A673 (cell line): Measurements from ENCODE around the gene FRRS1L. TPM values are rescaled to one million over a fixed set of nuclear protein-coding genes. Genes with fewer than 3 reads are reported as not detected.

Experiments used
- BruUV-seq: library from RNA; stranded (reverse); fragments of 400-500 nt; replicated peaks from 2 replicates; lab custom pipeline; 2021; lab: Mats Ljungman, UMichigan
- CTCF ChIA-PET: fragments of 300-600 bp; sonication (Branson Sonifier 250); formaldehyde crosslinking; loops from one replicate; lab custom pipeline; 2022; ENCODE audit warnings: antibody characterized with exemption; lab: Charles Lee
- POLR2A ChIA-PET: fragments of 300-600 bp; sonication (Branson Sonifier 250); formaldehyde crosslinking; loops from one replicate; lab custom pipeline; 2022; ENCODE audit warnings: antibody characterized with exemption; ENCODE audit not compliant: low non-redundant PET; lab: Charles Lee
- DNase-seq: peaks from one replicate; pipeline ENCODE4 v3.0.0-alpha.2; 2015; ENCODE audit warnings: low spot score
- H3K27ac ChIP-seq: fragments of 200-600 bp; sonication (generic); 2 replicates; pipeline ENCODE4 v1.5.1; 2016; ENCODE audit warnings: mixed run types, low read depth, mild to moderate bottlenecking, mixed read lengths, antibody characterized with exemption, low read length; ENCODE audit not compliant: poor library complexity, severe bottlenecking
- H3K27me3 ChIP-seq: fragments of 200-600 bp; sonication (generic); replicated peaks from 2 replicates; pipeline ENCODE4 v1.6.1; 2017; ENCODE audit warnings: mixed run types, low read depth, mild to moderate bottlenecking, mixed read lengths, antibody characterized with exemption, low read length; ENCODE audit not compliant: insufficient read depth, poor library complexity
- H3K36me3 ChIP-seq: fragments of 200-600 bp; sonication (generic); 2 replicates; pipeline ENCODE4 v1.6.1; 2016; ENCODE audit warnings: mixed run types, mild to moderate bottlenecking, mixed read lengths, antibody characterized with exemption, low read length; ENCODE audit not compliant: insufficient read depth, poor library complexity, severe bottlenecking
- H3K4me1 ChIP-seq: fragments of 200-600 bp; sonication (generic); 2 replicates; pipeline ENCODE4 v1.6.1; 2017; ENCODE audit warnings: mixed run types, mild to moderate bottlenecking, mixed read lengths, antibody characterized with exemption, low read length; ENCODE audit not compliant: insufficient read depth, poor library complexity, severe bottlenecking
- H3K4me3 ChIP-seq: fragments of 200-600 bp; sonication (generic); 2 replicates; pipeline ENCODE4 v1.5.1; 2016; ENCODE audit warnings: low read depth, mixed run types, mild to moderate bottlenecking, mixed read lengths, low read length; ENCODE audit not compliant: poor library complexity, severe bottlenecking
- H3K9me3 ChIP-seq: fragments of 200-600 bp; sonication (generic); 2 replicates; pipeline ENCODE4 v1.6.1; 2016; ENCODE audit warnings: mixed run types, low read depth, mild to moderate bottlenecking, mixed read lengths, antibody characterized with exemption, low read length; ENCODE audit not compliant: poor library complexity, severe bottlenecking
- EZH2 ChIP-seq: fragments of 200-600 bp; sonication (generic); IDR thresholded peaks from 2 replicates; pipeline ENCODE4 v1.6.1; 2017; ENCODE audit warnings: borderline replicate concordance, low read depth, mild to moderate bottlenecking, mixed read lengths, antibody characterized with exemption, low read length; ENCODE audit not compliant: poor library complexity, severe bottlenecking
- intact Hi-C: fragments of 100-400 bp; cut with micrococcal nuclease; formaldehyde crosslinking; loops from one replicate; pipeline ENCODE4 v1.10.0; 2022; ENCODE audit not compliant: unreplicated experiment
- total RNA-seq: library from RNA; stranded (reverse); gene quantifications from 2 replicates; pipeline ENCODE4 v1.2.3, GENCODE V29; 2021
- TF ChIP-seq, protein P1 (sequence below): fragments of 300-800, 200-600 bp; sonication (generic); conservative IDR thresholded peaks from 2 replicates; pipeline ENCODE4 v1.5.1; 2017; ENCODE audit warnings: low read depth, mild to moderate bottlenecking, antibody characterized with exemption, low read length, moderate library complexity, mixed read lengths

FRRS1L gene
- total RNA-seq, 1 experiment from 2014 or later = 0.41 TPM

DNA sequence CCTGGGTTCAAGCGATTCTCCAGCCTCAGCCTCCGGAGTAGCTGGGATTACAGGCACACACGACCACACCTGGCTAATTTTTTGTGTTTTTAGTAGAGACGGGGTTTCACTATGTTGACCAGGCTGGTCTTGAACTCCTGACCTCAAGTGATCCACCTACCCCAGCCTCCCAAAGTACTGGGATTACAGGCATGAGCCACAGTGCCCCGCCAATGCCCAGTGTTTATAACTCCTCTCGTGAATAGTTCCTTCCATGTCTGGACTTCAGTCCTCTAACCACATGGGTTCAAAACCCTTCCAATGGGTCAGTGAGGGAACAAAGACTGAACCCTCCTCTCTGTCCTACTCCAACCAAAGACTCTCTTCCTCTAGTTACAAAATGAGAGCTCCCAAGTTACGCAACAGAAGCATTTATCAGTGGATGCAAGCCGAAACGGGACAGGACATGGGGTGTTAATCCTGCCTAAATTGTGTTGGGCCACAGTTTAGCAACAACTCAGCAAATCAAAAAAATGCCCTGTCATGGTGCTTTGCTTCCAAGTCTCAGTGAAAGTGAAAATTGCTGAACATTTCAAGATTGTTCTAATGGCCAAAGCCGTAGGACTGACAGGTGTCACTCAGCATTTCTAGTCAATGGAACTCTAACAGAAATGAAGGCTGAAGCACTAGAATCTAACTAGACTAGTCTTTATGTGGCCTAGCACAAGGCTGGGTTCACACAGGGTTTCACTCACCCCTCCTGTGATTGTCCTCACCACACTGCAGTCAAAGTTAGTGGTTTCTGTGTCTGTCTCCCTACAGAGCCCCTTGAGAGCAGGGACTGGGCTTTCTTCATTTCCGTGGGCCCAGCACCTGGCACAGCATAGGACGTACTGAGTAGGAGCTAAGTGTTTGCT is 44.1 kb downstream of the FRRS1L start:
- no peak overlapping the region for H3K27ac ChIP-seq
- H3K36me3 ChIP-seq = no peaks in the 10 kb centered on the region
- no peaks in the 10 kb centered on the region for H3K27me3 ChIP-seq
- intact Hi-C loops = no loop called here
- peaks cover 5% of the 10 kb centered on the region for H3K4me1 ChIP-seq
- H3K9me3 ChIP-seq = no peaks in the 10 kb centered on the region
- DNase-seq = no peak
- POLR2A ChIA-PET = no interaction called here
- no peak for TF ChIP-seq EZH2
- TF ChIP-seq, protein P1, sequence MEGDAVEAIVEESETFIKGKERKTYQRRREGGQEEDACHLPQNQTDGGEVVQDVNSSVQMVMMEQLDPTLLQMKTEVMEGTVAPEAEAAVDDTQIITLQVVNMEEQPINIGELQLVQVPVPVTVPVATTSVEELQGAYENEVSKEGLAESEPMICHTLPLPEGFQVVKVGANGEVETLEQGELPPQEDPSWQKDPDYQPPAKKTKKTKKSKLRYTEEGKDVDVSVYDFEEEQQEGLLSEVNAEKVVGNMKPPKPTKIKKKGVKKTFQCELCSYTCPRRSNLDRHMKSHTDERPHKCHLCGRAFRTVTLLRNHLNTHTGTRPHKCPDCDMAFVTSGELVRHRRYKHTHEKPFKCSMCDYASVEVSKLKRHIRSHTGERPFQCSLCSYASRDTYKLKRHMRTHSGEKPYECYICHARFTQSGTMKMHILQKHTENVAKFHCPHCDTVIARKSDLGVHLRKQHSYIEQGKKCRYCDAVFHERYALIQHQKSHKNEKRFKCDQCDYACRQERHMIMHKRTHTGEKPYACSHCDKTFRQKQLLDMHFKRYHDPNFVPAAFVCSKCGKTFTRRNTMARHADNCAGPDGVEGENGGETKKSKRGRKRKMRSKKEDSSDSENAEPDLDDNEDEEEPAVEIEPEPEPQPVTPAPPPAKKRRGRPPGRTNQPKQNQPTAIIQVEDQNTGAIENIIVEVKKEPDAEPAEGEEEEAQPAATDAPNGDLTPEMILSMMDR = no peak
- BruUV-seq = no TSS peak
- CTCF ChIA-PET = no interaction called here
- no peak overlapping the region for H3K4me3 ChIP-seq

DNA sequence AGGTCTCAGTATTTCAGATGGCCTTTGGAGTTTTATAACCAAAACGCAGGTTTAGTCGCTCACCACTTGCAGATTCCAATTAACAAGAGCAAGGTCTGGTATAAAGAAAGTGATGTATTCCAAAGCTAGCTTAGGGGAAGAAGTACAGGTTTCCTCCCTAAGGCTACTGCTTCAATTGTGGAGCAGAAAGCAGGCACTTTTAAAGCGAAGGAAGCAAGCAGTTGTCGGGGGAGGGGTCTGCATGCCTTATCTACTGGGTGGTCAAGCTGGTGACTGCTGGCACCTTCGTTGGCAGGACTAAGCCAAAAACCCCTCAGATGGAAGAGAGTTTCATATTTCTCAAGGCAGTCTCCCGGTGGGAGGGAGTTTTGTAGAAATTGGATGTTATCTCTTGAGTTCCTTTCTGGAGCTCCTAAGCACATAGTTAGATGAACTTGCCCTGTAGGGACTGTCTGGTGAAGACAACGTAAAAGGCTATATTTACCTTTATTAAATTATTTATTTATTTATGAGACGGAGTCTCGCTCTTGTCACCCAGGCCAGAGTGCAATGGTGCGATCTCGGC is 45.7 kb downstream of the FRRS1L start:
- BruUV-seq = no TSS peak
- ChIA-PET CTCF (no interaction called here), POLR2A (no interaction called here)
- intact Hi-C loops = no loop called here
- no peaks in the 10 kb centered on the region for H3K9me3 ChIP-seq
- H3K36me3 ChIP-seq = peaks cover under 1% of the 10 kb centered on the region
- no peaks in the 10 kb centered on the region for H3K27me3 ChIP-seq
- H3K27ac ChIP-seq = no peak overlapping the region
- no peak overlapping the region for H3K4me3 ChIP-seq
- TF ChIP-seq, protein P1 = no peak
- no peak for DNase-seq
- H3K4me1 ChIP-seq = peaks cover 12% of the 10 kb centered on the region

DNA sequence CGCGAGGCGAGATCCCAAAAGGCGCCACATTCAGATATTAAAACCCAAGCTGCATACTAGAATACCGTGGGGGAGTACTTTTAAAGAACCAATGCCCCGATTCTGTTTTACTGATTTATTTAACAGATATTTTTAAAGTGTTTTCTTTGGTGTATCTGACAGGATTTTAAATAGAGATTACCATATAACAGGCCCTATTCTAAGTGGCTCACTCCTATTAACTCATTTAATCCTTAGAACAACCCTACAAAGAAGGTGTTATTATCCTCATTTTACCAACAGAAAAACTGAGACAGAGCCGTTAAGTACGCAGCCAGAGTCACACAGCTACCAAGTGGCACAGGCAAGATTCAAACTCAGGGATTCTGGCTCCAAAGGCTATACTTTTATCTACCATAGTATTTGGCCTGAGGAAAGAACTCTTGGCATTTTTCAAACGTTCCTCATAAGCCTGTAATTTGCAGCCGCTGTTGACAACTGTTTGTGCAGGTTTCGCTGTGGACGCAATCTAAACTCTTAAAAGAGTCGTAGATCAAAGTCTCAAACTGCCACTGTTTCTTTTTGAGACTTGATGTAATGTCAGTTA is 46.8 kb downstream of the FRRS1L start:
- intact Hi-C loops = no loop called here
- BruUV-seq = no TSS peak
- DNase-seq = no peak
- H3K27ac ChIP-seq = peak overlapping the region; percentile 68
- peaks cover 12% of the 10 kb centered on the region for H3K4me1 ChIP-seq
- H3K36me3 ChIP-seq = peaks cover 6% of the 10 kb centered on the region
- TF ChIP-seq EZH2 = no peak
- TF ChIP-seq, protein P1 = no peak
- H3K9me3 ChIP-seq = no peaks in the 10 kb centered on the region
- ChIA-PET CTCF (interaction anchor here (0.5 to 0.6 kb wide), 2 partner anchors 136 to 166 kb away, joined by 3 to 5 read pairs; no protein-coding TSS in a partner anchor), POLR2A (interaction anchor here (0.5 kb wide), 1 partner anchor 8 kb away, joined by 3 read pairs; no protein-coding TSS in a partner anchor)
- peak overlapping the region; percentile 19 for H3K4me3 ChIP-seq
- no peaks in the 10 kb centered on the region for H3K27me3 ChIP-seq
